HEK293T (cell line): ENCODE data around the gene RAD18.

Experiments used
- CTBP1 ChIP-seq: fragments of 450-650 bp; IDR thresholded peaks from 2 replicates; pipeline ENCODE4 v1.6.1; 2016; ENCODE audit warnings: borderline replicate concordance
- ELF4 ChIP-seq: fragments of 450-650 bp; IDR thresholded peaks from 2 replicates; pipeline ENCODE4 v1.6.1; 2017; ENCODE audit warnings: antibody characterized with exemption
- FOXK2 ChIP-seq: fragments of 450-650 bp; IDR thresholded peaks from 2 replicates; pipeline ENCODE4 v1.6.1; 2016; ENCODE audit warnings: mild to moderate bottlenecking
- FOXM1 ChIP-seq: fragments of 450-650 bp; IDR thresholded peaks from 2 replicates; pipeline ENCODE4 v1.6.1; 2017; ENCODE audit warnings: mild to moderate bottlenecking, borderline replicate concordance
- HDGF ChIP-seq: fragments of 450-650 bp; IDR thresholded peaks from 2 replicates; pipeline ENCODE4 v1.6.1; 2017; ENCODE audit warnings: antibody characterized with exemption, borderline replicate concordance
- L3MBTL2 ChIP-seq: fragments of 450-650 bp; conservative IDR thresholded peaks from 2 replicates; pipeline ENCODE4 v1.6.1; 2016; ENCODE audit warnings: mild to moderate bottlenecking
- LEF1 ChIP-seq: fragments of 450-650 bp; IDR thresholded peaks from 2 replicates; pipeline ENCODE4 v1.6.1; 2017; ENCODE audit warnings: mild to moderate bottlenecking, borderline replicate concordance
- NFRKB ChIP-seq: fragments of 450-650 bp; IDR thresholded peaks from 2 replicates; pipeline ENCODE4 v1.6.1; 2016; ENCODE audit warnings: mild to moderate bottlenecking, moderate library complexity
- PKNOX1 ChIP-seq: fragments of 450-650 bp; IDR thresholded peaks from 2 replicates; pipeline ENCODE4 v1.6.1; 2016
- SP1 ChIP-seq: fragments of 450-650 bp; IDR thresholded peaks from 2 replicates; pipeline ENCODE4 v1.6.1; 2017
- TARDBP ChIP-seq: fragments of 450-650 bp; IDR thresholded peaks from 2 replicates; pipeline ENCODE4 v1.6.1; 2016
- ZNF384 ChIP-seq: fragments of 450-650 bp; IDR thresholded peaks from 2 replicates; pipeline ENCODE4 v1.6.1; 2016

- TF ChIP-seq SP1 (no peak), FOXK2 (no peak), NFRKB (no peak), PKNOX1 (no peak), FOXM1 (no peak), HDGF (no peak), TARDBP (no peak), LEF1 (no peak), CTBP1 (no peak), ZNF384 (no peak), ELF4 (no peak), L3MBTL2 (no peak)
Observed at GRCh38 chr3:8870134-8870533, 93.1 kb downstream of the RAD18 start.
